Sigmoid colon (tissue), 4 donors: Measurements from ENCODE around the gene PDE1C.

Experiments used
- EP300 ChIP-seq, 4 donors: sonication (generic); formaldehyde crosslinking; IDR thresholded peaks; one replicate each; pipeline ENCODE4 v1.6.1; 2017; ENCODE audit warnings: antibody characterized with exemption in 4 of 4
- POLR2A ChIP-seq, 2 donors: fragments of 450-650 bp; IDR thresholded peaks; one replicate each; pipeline ENCODE4 v1.6.1; 2016; ENCODE audit warnings: antibody characterized with exemption in 2 of 2, mild to moderate bottlenecking in 2 of 2, moderate library complexity in 2 of 2
- POLR2AphosphoS5 ChIP-seq, 4 donors: sonication (generic); formaldehyde crosslinking; IDR thresholded peaks; one replicate each; pipeline ENCODE4 v1.6.1; 2017; ENCODE audit warnings: antibody characterized with exemption in 4 of 4

DNA sequence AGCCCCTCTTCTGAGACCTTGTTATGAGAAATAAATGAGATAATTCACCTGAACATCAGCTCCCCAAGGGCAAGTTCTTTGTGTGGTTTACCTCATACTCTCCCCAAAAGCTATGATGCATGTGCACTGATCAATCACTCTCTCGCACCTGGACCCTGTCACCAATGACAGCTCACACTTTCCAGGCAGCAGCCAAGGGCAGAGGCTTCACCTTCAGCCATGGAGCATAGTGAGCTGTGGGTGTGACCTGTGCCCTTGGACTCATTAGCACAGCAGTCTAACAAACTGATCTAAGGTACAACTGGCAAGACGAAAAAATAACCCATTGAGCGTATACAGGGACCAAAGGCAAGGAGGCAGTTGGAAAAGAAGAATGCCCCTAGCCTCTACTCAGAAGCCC, 17.0 kb downstream of the PDE1C start:
- TF ChIP-seq POLR2A (IDR thresholded peaks at IDR 0.05) (no peak), EP300 (IDR thresholded peaks at IDR 0.05) (no peak), POLR2AphosphoS5 (IDR thresholded peaks at IDR 0.05) (no peak)
